ENCODE measurements around the gene CTXN2.

Gene CTXN2

GRCh38 chr15:48222627-48223026 lies 31.2 kb downstream of the CTXN2 start:
- H3K79me2 ChIP-seq (ENCODE audit: control insufficient read depth, low read length), result no peaks in the 10 kb centered on the region
- H3K36me3 ChIP-seq (ENCODE audit: control insufficient read depth, low read length), result no peaks in the 10 kb centered on the region
- H3K9me3 ChIP-seq (ENCODE audit: control insufficient read depth, insufficient read depth, low read length), result no peaks in the 10 kb centered on the region
- no peaks in the 10 kb centered on the region for H3K4me1 ChIP-seq (ENCODE audit: control insufficient read depth, low read length)
- H3K4me2 ChIP-seq (ENCODE audit: low read length), result no peak overlapping the region
- no peaks in the 10 kb centered on the region for H4K20me1 ChIP-seq (ENCODE audit: control insufficient read depth, insufficient read depth, low read depth, low read length)
- no peak overlapping the region for H3K27ac ChIP-seq (ENCODE audit: low read depth, low read length)
- H3K4me3 ChIP-seq (ENCODE audit: low read length), result no peak overlapping the region
- TF ChIP-seq CTCF (IDR thresholded peaks at IDR 0.05; ENCODE audit: low read depth, low read length, poor library complexity, severe bottlenecking), result no peak
- TF ChIP-seq EZH2phosphoT487 (IDR thresholded peaks at IDR 0.05; ENCODE audit: borderline replicate concordance, low read length), result no peak
- no peaks in the 10 kb centered on the region for H3K9me2 ChIP-seq (replicated peaks; ENCODE audit: control insufficient read depth, low read length)
- no peaks in the 10 kb centered on the region for H3F3A ChIP-seq (ENCODE audit: control insufficient read depth, insufficient read depth)
- 0 out of 2 replicates have a peak, but pooled peaks cover 3% of the 10 kb centered on the region for H3K27me3 ChIP-seq (ENCODE audit: control insufficient read depth, low read length)

GRCh38 chr15:48225771-48226170 lies 34.3 kb downstream of the CTXN2 start:
- no peaks in the 10 kb centered on the region for H3K9me3 ChIP-seq (ENCODE audit: control insufficient read depth, insufficient read depth, low read length)
- TF ChIP-seq CTCF (IDR thresholded peaks at IDR 0.05; ENCODE audit: low read depth, low read length, poor library complexity, severe bottlenecking) (no peak), EZH2phosphoT487 (IDR thresholded peaks at IDR 0.05; ENCODE audit: borderline replicate concordance, low read length) (no peak)
- no peaks in the 10 kb centered on the region for H3K79me2 ChIP-seq (ENCODE audit: control insufficient read depth, low read length)
- H4K20me1 ChIP-seq (ENCODE audit: control insufficient read depth, insufficient read depth, low read depth, low read length), result no peaks in the 10 kb centered on the region
- no peaks in the 10 kb centered on the region for H3K9me2 ChIP-seq (replicated peaks; ENCODE audit: control insufficient read depth, low read length)
- H3K27me3 ChIP-seq (ENCODE audit: control insufficient read depth, low read length), result 0 out of 2 replicates have a peak, but pooled peaks cover 3% of the 10 kb centered on the region
- no peak overlapping the region for H3K27ac ChIP-seq (ENCODE audit: low read depth, low read length)
- no peak overlapping the region for H3K4me2 ChIP-seq (ENCODE audit: low read length)
- no peaks in the 10 kb centered on the region for H3F3A ChIP-seq (ENCODE audit: control insufficient read depth, insufficient read depth)
- H3K36me3 ChIP-seq (ENCODE audit: control insufficient read depth, low read length), result no peaks in the 10 kb centered on the region
- no peak overlapping the region for H3K4me3 ChIP-seq (ENCODE audit: low read length)
- no peaks in the 10 kb centered on the region for H3K4me1 ChIP-seq (ENCODE audit: control insufficient read depth, low read length)

GRCh38 chr15:48230498-48230897 lies 39.0 kb downstream of the CTXN2 start:
- Histone ChIP-seq H4K20me1 (ENCODE audit: control insufficient read depth, insufficient read depth, low read depth, low read length) (no peaks in the 10 kb centered on the region), H3F3A (ENCODE audit: control insufficient read depth, insufficient read depth) (no peaks in the 10 kb centered on the region), H3K79me2 (ENCODE audit: control insufficient read depth, low read length) (no peaks in the 10 kb centered on the region), H3K4me2 (ENCODE audit: low read length) (no peak overlapping the region), H3K27me3 (ENCODE audit: control insufficient read depth, low read length) (no peaks in the 10 kb centered on the region), H3K4me1 (ENCODE audit: control insufficient read depth, low read length) (no peaks in the 10 kb centered on the region), H3K27ac (ENCODE audit: low read depth, low read length) (no peak overlapping the region), H3K9me3 (ENCODE audit: control insufficient read depth, insufficient read depth, low read length) (no peaks in the 10 kb centered on the region), H3K36me3 (ENCODE audit: control insufficient read depth, low read length) (no peaks in the 10 kb centered on the region), H3K4me3 (ENCODE audit: low read length) (no peak overlapping the region), H3K9me2 (replicated peaks; ENCODE audit: control insufficient read depth, low read length) (no peaks in the 10 kb centered on the region)
- no peak for TF ChIP-seq EZH2phosphoT487 (IDR thresholded peaks at IDR 0.05; ENCODE audit: borderline replicate concordance, low read length)
- no peak for TF ChIP-seq CTCF (IDR thresholded peaks at IDR 0.05; ENCODE audit: low read depth, low read length, poor library complexity, severe bottlenecking)

- H3K4me1 ChIP-seq (ENCODE audit: control insufficient read depth, low read length), result no peaks in the 10 kb centered on the region
- no peak overlapping the region for H3K4me2 ChIP-seq (ENCODE audit: low read length)
- H3F3A ChIP-seq (ENCODE audit: control insufficient read depth, insufficient read depth), result no peaks in the 10 kb centered on the region
- H4K20me1 ChIP-seq (ENCODE audit: control insufficient read depth, insufficient read depth, low read depth, low read length), result no peaks in the 10 kb centered on the region
- H3K4me3 ChIP-seq (ENCODE audit: low read length), result no peak overlapping the region
- no peaks in the 10 kb centered on the region for H3K27me3 ChIP-seq (ENCODE audit: control insufficient read depth, low read length)
- H3K9me2 ChIP-seq (replicated peaks; ENCODE audit: control insufficient read depth, low read length), result no peaks in the 10 kb centered on the region
- no peaks in the 10 kb centered on the region for H3K36me3 ChIP-seq (ENCODE audit: control insufficient read depth, low read length)
- H3K79me2 ChIP-seq (ENCODE audit: control insufficient read depth, low read length), result no peaks in the 10 kb centered on the region
- TF ChIP-seq CTCF (IDR thresholded peaks at IDR 0.05; ENCODE audit: low read depth, low read length, poor library complexity, severe bottlenecking) (no peak), EZH2phosphoT487 (IDR thresholded peaks at IDR 0.05; ENCODE audit: borderline replicate concordance, low read length) (no peak)
- H3K9me3 ChIP-seq (ENCODE audit: control insufficient read depth, insufficient read depth, low read length), result no peaks in the 10 kb centered on the region
- no peak overlapping the region for H3K27ac ChIP-seq (ENCODE audit: low read depth, low read length)
Measured at GRCh38 chr15:48233246-48233645, 41.8 kb downstream of the CTXN2 start.

Data from DOHH2 (cell line).